ENCODE measurements around the gene SULF2.

The SULF2 gene

GRCh38 chr20:47718398-47718797 is 66.9 kb downstream of the SULF2 start:
- TF ChIP-seq CTCF (IDR thresholded peaks at IDR 0.05) = no peak
- H3K79me2 ChIP-seq = no peaks in the 10 kb centered on the region
- H3K27me3 ChIP-seq (ENCODE audit: control insufficient read depth, insufficient read depth, low read length) = no peaks in the 10 kb centered on the region
- H3K9ac ChIP-seq = no peak overlapping the region
- no peak overlapping the region for H3K4me3 ChIP-seq (ENCODE audit: low read depth, low read length)
- no peaks in the 10 kb centered on the region for H3K9me3 ChIP-seq (ENCODE audit: control insufficient read depth, low read length)
- no peaks in the 10 kb centered on the region for H3K36me3 ChIP-seq (ENCODE audit: control insufficient read depth, insufficient read depth, low read length)
- H2AFZ ChIP-seq = no peak overlapping the region
- H3K4me2 ChIP-seq (ENCODE audit: low read length) = no peak overlapping the region
- H3K4me1 ChIP-seq = peaks cover 7% of the 10 kb centered on the region
- H3K27ac ChIP-seq = no peak overlapping the region

DNA sequence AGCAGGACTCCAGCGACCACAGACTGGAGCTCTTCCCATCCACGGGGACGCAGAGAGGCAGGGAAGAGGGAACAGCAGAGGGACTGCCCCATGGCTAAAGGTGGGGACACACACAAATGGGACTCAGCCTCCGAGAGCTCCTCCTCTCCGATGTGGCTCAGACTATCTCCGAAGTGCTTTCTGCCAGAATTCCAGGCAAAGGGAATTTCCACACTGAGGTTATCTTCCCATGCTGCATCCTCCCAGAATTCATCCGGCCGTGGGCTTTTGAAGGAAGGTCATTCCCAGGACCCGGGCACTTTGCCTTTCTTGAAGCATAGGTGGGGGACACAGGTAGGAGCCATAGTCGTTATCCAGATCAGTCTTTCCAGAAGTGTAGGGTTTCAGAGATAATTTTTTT is 67.9 kb downstream of the SULF2 start:
- no peaks in the 10 kb centered on the region for H3K9me3 ChIP-seq (ENCODE audit: control insufficient read depth, low read length)
- H2AFZ ChIP-seq = no peak overlapping the region
- no peaks in the 10 kb centered on the region for H3K36me3 ChIP-seq (ENCODE audit: control insufficient read depth, insufficient read depth, low read length)
- H3K9ac ChIP-seq = no peak overlapping the region
- H3K27me3 ChIP-seq (ENCODE audit: control insufficient read depth, insufficient read depth, low read length) = no peaks in the 10 kb centered on the region
- no peak for TF ChIP-seq CTCF (IDR thresholded peaks at IDR 0.05)
- peaks cover 7% of the 10 kb centered on the region for H3K4me1 ChIP-seq
- H3K4me3 ChIP-seq (ENCODE audit: low read depth, low read length) = no peak overlapping the region
- no peaks in the 10 kb centered on the region for H3K79me2 ChIP-seq
- no peak overlapping the region for H3K4me2 ChIP-seq (ENCODE audit: low read length)
- no peak overlapping the region for H3K27ac ChIP-seq

DNA sequence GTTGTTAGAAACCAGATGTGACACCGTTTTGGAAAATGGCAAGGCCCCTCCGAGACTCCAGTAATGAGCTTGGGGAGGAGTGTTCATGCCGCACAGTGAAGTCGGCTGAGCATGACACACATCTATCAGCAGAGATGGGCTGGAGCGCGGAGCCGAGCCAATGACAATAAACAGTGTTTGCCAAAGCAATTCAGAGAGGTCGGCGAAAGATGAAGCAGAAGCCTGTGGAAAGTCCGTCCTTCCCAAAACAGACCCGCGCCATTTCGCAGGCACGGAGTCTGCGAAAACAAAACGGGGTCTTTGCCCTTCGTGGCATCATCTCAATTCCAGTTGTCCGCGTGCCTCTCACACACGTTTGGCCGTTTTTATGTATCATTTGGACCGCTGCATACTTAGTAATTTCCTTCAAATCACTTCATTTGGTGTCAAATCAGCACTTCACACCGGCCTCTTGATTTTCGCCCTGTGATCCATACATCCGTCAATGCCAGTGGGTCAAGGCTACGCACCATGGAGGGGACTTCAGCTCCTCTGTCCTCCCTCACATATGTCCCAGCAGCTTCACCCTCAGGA is 71.3 kb downstream of the SULF2 start:
- no peak for TF ChIP-seq CTCF (IDR thresholded peaks at IDR 0.05)
- Histone ChIP-seq H3K4me1 (no peaks in the 10 kb centered on the region), H3K4me3 (ENCODE audit: low read depth, low read length) (no peak overlapping the region), H3K27me3 (ENCODE audit: control insufficient read depth, insufficient read depth, low read length) (no peaks in the 10 kb centered on the region), H2AFZ (no peak overlapping the region), H3K79me2 (no peaks in the 10 kb centered on the region), H3K4me2 (ENCODE audit: low read length) (no peak overlapping the region), H3K9ac (no peak overlapping the region), H3K27ac (no peak overlapping the region), H3K9me3 (ENCODE audit: control insufficient read depth, low read length) (no peaks in the 10 kb centered on the region), H3K36me3 (ENCODE audit: control insufficient read depth, insufficient read depth, low read length) (no peaks in the 10 kb centered on the region)

GRCh38 chr20:47713163-47713562 is 72.1 kb downstream of the SULF2 start:
- no peaks in the 10 kb centered on the region for H3K4me1 ChIP-seq
- TF ChIP-seq CTCF (IDR thresholded peaks at IDR 0.05) = no peak
- no peaks in the 10 kb centered on the region for H3K27me3 ChIP-seq (ENCODE audit: control insufficient read depth, insufficient read depth, low read length)
- no peaks in the 10 kb centered on the region for H3K36me3 ChIP-seq (ENCODE audit: control insufficient read depth, insufficient read depth, low read length)
- no peaks in the 10 kb centered on the region for H3K79me2 ChIP-seq
- no peak overlapping the region for H2AFZ ChIP-seq
- no peak overlapping the region for H3K9ac ChIP-seq
- H3K4me2 ChIP-seq (ENCODE audit: low read length) = no peak overlapping the region
- H3K9me3 ChIP-seq (ENCODE audit: control insufficient read depth, low read length) = no peaks in the 10 kb centered on the region
- no peak overlapping the region for H3K4me3 ChIP-seq (ENCODE audit: low read depth, low read length)
- H3K27ac ChIP-seq = no peak overlapping the region

DNA sequence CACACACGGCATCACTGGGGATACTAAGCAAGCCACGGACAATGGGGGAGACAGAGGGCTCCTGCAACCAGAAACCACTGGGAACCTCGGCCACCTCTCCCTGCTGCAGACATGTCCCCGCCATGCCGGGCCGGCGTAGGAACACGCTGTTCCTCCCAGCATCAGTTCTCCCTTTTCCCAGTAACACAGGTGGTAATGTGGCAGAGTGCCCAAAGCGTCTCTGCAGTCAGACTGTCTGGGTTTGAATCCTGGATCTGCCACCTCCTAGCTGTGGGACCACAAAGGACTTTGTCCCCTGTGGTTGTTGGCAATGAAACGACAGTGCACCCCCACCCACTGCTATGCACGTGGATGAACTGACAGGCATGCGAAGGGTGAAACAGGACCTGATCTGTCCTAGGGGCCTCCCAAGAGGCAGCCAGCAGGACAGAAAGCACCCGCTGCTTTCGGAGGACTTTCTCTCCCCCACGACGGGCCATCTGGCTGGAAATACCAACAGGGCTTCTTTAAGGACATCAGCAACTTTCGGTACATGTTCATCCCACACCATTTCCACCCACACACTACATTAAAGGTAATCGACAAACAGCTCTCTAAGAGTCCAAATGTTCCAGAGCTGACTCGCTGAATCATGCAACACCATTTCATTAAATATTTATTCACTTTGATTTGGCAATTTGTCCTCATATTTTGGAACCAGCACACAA is 74.1 kb downstream of the SULF2 start:
- no peak for TF ChIP-seq CTCF (IDR thresholded peaks at IDR 0.05)
- Histone ChIP-seq H3K27ac (no peak overlapping the region), H2AFZ (no peak overlapping the region), H3K79me2 (no peaks in the 10 kb centered on the region), H3K4me1 (no peaks in the 10 kb centered on the region), H3K27me3 (ENCODE audit: control insufficient read depth, insufficient read depth, low read length) (no peaks in the 10 kb centered on the region), H3K36me3 (ENCODE audit: control insufficient read depth, insufficient read depth, low read length) (no peaks in the 10 kb centered on the region), H3K9me3 (ENCODE audit: control insufficient read depth, low read length) (no peaks in the 10 kb centered on the region), H3K9ac (no peak overlapping the region), H3K4me2 (ENCODE audit: low read length) (no peak overlapping the region), H3K4me3 (ENCODE audit: low read depth, low read length) (no peak overlapping the region)

All from parathyroid adenoma (tissue), 2 donors.